Measurements from ENCODE around the gene HAO1. TPM values are rescaled to one million over a fixed set of nuclear protein-coding genes. Genes with fewer than 3 reads are reported as not detected.

HAO1 gene
- total and polyA plus RNA-seq, 2 of the 13 experiments (the other 11 are each of a cell fraction or from before 2014, with no cell fraction given), result 0.03 TPM; not detected in 1

- no peak overlapping the region for H3K4me3 ChIP-seq (replicated peaks in 1 of 3; ENCODE audit: insufficient read depth in 1 of 3, low read depth in 2 of 3, low read length in 3 of 3)
- no peaks in the 10 kb centered on the region for H3K36me3 ChIP-seq (replicated peaks in 1 of 2; ENCODE audit: control insufficient read depth in 1 of 2, insufficient read depth in 2 of 2, low read length in 2 of 2)
- POLR2A ChIA-PET, result no interaction called here
- no peak for FAIRE-seq
- CTCF ChIA-PET (ENCODE audit: low intra/inter-chr PET ratio, low total read pairs), result no interaction called here
- TF ChIP-seq YEATS4 (CRISPR knock-in tag; IDR thresholded peaks at IDR 0.05; ENCODE audit: borderline replicate concordance) (no peak), ZFAT (CRISPR knock-in tag; conservative IDR thresholded peaks at IDR 0.05) (no peak), NCOR1 (IDR thresholded peaks at IDR 0.05; ENCODE audit: borderline replicate concordance, low read length) (no peak), SMAD9 (CRISPR knock-in tag; IDR thresholded peaks at IDR 0.05) (no peak), ZNF761 (CRISPR knock-in tag; conservative IDR thresholded peaks at IDR 0.05) (no peak), ZMYM3 (CRISPR knock-in tag; IDR thresholded peaks at IDR 0.05) (no peak), THYN1 (CRISPR knock-in tag; IDR thresholded peaks at IDR 0.05; ENCODE audit: borderline replicate concordance, low read depth) (no peak), BATF2 (CRISPR knock-in tag; IDR thresholded peaks at IDR 0.05) (no peak), RFXANK (CRISPR knock-in tag; IDR thresholded peaks at IDR 0.05) (no peak), ZNF280B (CRISPR knock-in tag; IDR thresholded peaks at IDR 0.05; ENCODE audit: borderline replicate concordance) (no peak), ZNF678 (CRISPR knock-in tag; IDR thresholded peaks at IDR 0.05) (no peak), HNRNPK (IDR thresholded peaks at IDR 0.05; ENCODE audit: low read depth, low read length, poor library complexity, severe bottlenecking) (no peak), MXD4 (CRISPR knock-in tag; IDR thresholded peaks at IDR 0.05) (no peak), ZNF549 (CRISPR knock-in tag; IDR thresholded peaks at IDR 0.05) (no peak)
- no peak overlapping the region for H3K27ac ChIP-seq (ENCODE audit: extremely low read length, insufficient read depth, low read length)
- no peaks in the 10 kb centered on the region for H4K20me1 ChIP-seq (ENCODE audit: insufficient read depth, low read length)
- intact Hi-C loops (cut with micrococcal nuclease; ENCODE audit: unreplicated experiment) (no loop called here), in situ Hi-C loops (cut with HindIII; ENCODE audit: extremely low pct_ligation_motif_present, low pct_unique_long_range_greater_than_20kb) (no loop called here)
- H3K4me1 ChIP-seq (ENCODE audit: insufficient read depth, low read length), result no peaks in the 10 kb centered on the region
- H3K4me2 ChIP-seq (ENCODE audit: low read depth, low read length), result no peak overlapping the region
- BruUV-seq (replicated peaks), result no TSS peak
- no peaks in the 10 kb centered on the region for H3K9me3 ChIP-seq (ENCODE audit: low read length)
- H3K9ac ChIP-seq (ENCODE audit: insufficient read depth, low read depth, low read length), result no peak overlapping the region
- H3K27me3 ChIP-seq (ENCODE audit: control insufficient read depth in 1 of 2, insufficient read depth in 2 of 2, low read length in 2 of 2), result no peaks in the 10 kb centered on the region
- no peak overlapping the region for H2AFZ ChIP-seq (ENCODE audit: low read length)
- DNase-seq (ENCODE audit: low spot score), result no peak
- no peaks in the 10 kb centered on the region for H3K79me2 ChIP-seq (ENCODE audit: insufficient read depth, low read length)
- ATAC-seq, result no peak
Observed at GRCh38 chr20:7836076-7836475, 104.2 kb downstream of the HAO1 start.
